Superior temporal gyrus (tissue), 1 donor: ENCODE results near the gene ALAD.
"Not testable (repeated sequence)": the region's sequence is repeated elsewhere in the genome, so short reads cannot be mapped to it uniquely, and the experiment has no call there.

ENCODE experiments used
- DNase-seq: peaks from one replicate; pipeline ENCODE4 v3.0.0-alpha.2; 2016; ENCODE audit errors: extremely low spot score

The ALAD gene

GRCh38 chr9:113398796-113399195, 2.3 kb downstream of the ALAD start:
- no peak for DNase-seq

GRCh38 chr9:113397203-113397631, 3.9 kb downstream of the ALAD start:
- DNase-seq, result no peak

GRCh38 chr9:113395000-113395861, 5.9 kb downstream of the ALAD start:
- DNase-seq, result no peak

- no peak for DNase-seq
Measured at GRCh38 chr9:113393281-113393680, 7.8 kb downstream of the ALAD start.

GRCh38 chr9:113391917-113392316, 9.2 kb downstream of the ALAD start:
- DNase-seq, result no peak

- no peak for DNase-seq
Measured at GRCh38 chr9:113390192-113390960, 10.7 kb downstream of the ALAD start.

- DNase-seq, result no peak
Measured at GRCh38 chr9:113389451-113389850, 11.6 kb downstream of the ALAD start.

GRCh38 chr9:113388833-113389232, 12.3 kb downstream of the ALAD start:
- no peak for DNase-seq

GRCh38 chr9:113387560-113388230, 13.4 kb downstream of the ALAD start:
- DNase-seq, result no peak

- DNase-seq, result no peak
Measured at GRCh38 chr9:113386571-113387393, 14.3 kb downstream of the ALAD start.

- no peak for DNase-seq
Measured at GRCh38 chr9:113381909-113382411, 19.1 kb downstream of the ALAD start.

GRCh38 chr9:113381441-113381840, 19.6 kb downstream of the ALAD start:
- not testable (repeated sequence) for DNase-seq

GRCh38 chr9:113380869-113381378, 20.2 kb downstream of the ALAD start:
- DNase-seq, result no peak

- DNase-seq, result not testable (repeated sequence)
Measured at GRCh38 chr9:113379829-113380210, 21.3 kb downstream of the ALAD start.

GRCh38 chr9:113379094-113379828, 21.8 kb downstream of the ALAD start:
- not testable (repeated sequence) for DNase-seq

- peak; percentile 62 for DNase-seq
Measured at GRCh38 chr9:113376634-113377567, 24.2 kb downstream of the ALAD start, which contains the start of gene HDHD3. HDHD3 (minus strand) TSS chr9:113376986; CDS start chr9:113374354, 2,632 bp downstream.

GRCh38 chr9:113375057-113376023, 25.7 kb downstream of the ALAD start:
- DNase-seq, result no peak
